Fibroblast of lung (primary cell): ENCODE measurements around the gene DDX27. TPM values are rescaled to one million over a fixed set of nuclear protein-coding genes. Genes with fewer than 3 reads are reported as not detected.

Experiments
- DNase-seq, 2 donors: peaks; one replicate each; pipeline versions ENCODE4 v3.0.0 to v3.0.0-alpha.2; 2010; ENCODE audit warnings: low read depth in 2 of 2
- H2AFZ ChIP-seq: 2 replicates; pipeline ENCODE4 v1.5.1; 2012; ENCODE audit warnings: low read length, control low read depth, inconsistent platforms
- H3K27ac ChIP-seq: 2 replicates; pipeline ENCODE4 v1.5.1; 2011; ENCODE audit warnings: low read length, control low read depth; ENCODE audit not compliant: insufficient read depth
- H3K27me3 ChIP-seq: 2 replicates; pipeline ENCODE4 v1.5.1; 2011; ENCODE audit warnings: mild to moderate bottlenecking, low read length; ENCODE audit not compliant: control insufficient read depth, insufficient read depth
- H3K36me3 ChIP-seq: 2 replicates; pipeline ENCODE4 v1.5.1; 2011; ENCODE audit warnings: low read length; ENCODE audit not compliant: control insufficient read depth, insufficient read depth
- H3K4me1 ChIP-seq: 2 replicates; pipeline ENCODE4 v1.5.1; 2011; ENCODE audit warnings: low read length; ENCODE audit not compliant: control insufficient read depth, insufficient read depth; ENCODE audit errors: extremely low read depth
- H3K4me2 ChIP-seq: 2 replicates; pipeline ENCODE4 v1.5.1; 2011; ENCODE audit warnings: low read length, control low read depth; ENCODE audit not compliant: insufficient read depth; ENCODE audit errors: extremely low read depth
- H3K4me3 ChIP-seq, 4 experiments: fragments of 200-600 bp in 1 of 4; sonication (generic) in 1 of 4; replicated peaks in 1 of 4; 2 replicates each; pipeline ENCODE4 v1.5.1; 2011 to 2016; ENCODE audit warnings: low read length in 4 of 4, low read depth in 3 of 4, mild to moderate bottlenecking in 3 of 4, control low read depth in 2 of 4, inconsistent platforms in 1 of 4, mixed read lengths in 1 of 4; ENCODE audit not compliant: insufficient read depth in 1 of 4; ENCODE audit errors: control extremely low read depth in 1 of 4
- H3K79me2 ChIP-seq: 2 replicates; pipeline ENCODE4 v1.5.1; 2012; ENCODE audit warnings: mild to moderate bottlenecking, low read length, inconsistent platforms; ENCODE audit not compliant: control insufficient read depth, insufficient read depth
- H3K9ac ChIP-seq: 2 replicates; pipeline ENCODE4 v1.5.1; 2011; ENCODE audit warnings: mild to moderate bottlenecking, low read length, control low read depth; ENCODE audit not compliant: insufficient read depth
- H3K9me3 ChIP-seq: 2 replicates; pipeline ENCODE4 v1.5.1; 2012; ENCODE audit warnings: low read depth, low read length; ENCODE audit not compliant: control insufficient read depth, insufficient read depth
- H4K20me1 ChIP-seq: 2 replicates; pipeline ENCODE4 v1.5.1; 2011; ENCODE audit warnings: low read length; ENCODE audit not compliant: control insufficient read depth, insufficient read depth; ENCODE audit errors: extremely low read depth
- EZH2 ChIP-seq: IDR thresholded peaks from 2 replicates; pipeline ENCODE4 v1.5.1; 2012; ENCODE audit warnings: low read length, control low read depth, mild to moderate bottlenecking; ENCODE audit errors: missing control alignments
- polyA plus RNA-seq, 2 donors: library from polyadenylated mRNA; depleted of rRNA in 1 of 2; stranded (reverse) in 1 of 2; unstranded in 1 of 2; fragments of >200 nt; gene quantifications; 2 replicates each; pipeline ENCODE4 v1.2.1, GENCODE V29; 2011 to 2012; ENCODE audit warnings: missing spikeins in 1 of 2
- total RNA-seq: library from RNA; depleted of rRNA; stranded (reverse); fragments of >200 nt; gene quantifications from 2 replicates; pipeline ENCODE4 v1.2.1, GENCODE V29; 2014
- TF ChIP-seq, protein P1 (sequence below), 2 donors: IDR thresholded peaks in 1 of 2; conservative IDR thresholded peaks in 1 of 2; 1 replicate in 1 of 2; 2 replicates in 1 of 2; pipeline ENCODE4 v1.5.1; 2011 to 2012; ENCODE audit warnings: low read length in 2 of 2, control low read depth in 1 of 2, inconsistent platforms in 1 of 2, low read depth in 1 of 2, mild to moderate bottlenecking in 1 of 2

The DDX27 gene
- total and polyA plus RNA-seq, 2 donors (not counting 1 experiment from before 2014, with no cell fraction given) = 24.7 to 32.5 TPM

DNA sequence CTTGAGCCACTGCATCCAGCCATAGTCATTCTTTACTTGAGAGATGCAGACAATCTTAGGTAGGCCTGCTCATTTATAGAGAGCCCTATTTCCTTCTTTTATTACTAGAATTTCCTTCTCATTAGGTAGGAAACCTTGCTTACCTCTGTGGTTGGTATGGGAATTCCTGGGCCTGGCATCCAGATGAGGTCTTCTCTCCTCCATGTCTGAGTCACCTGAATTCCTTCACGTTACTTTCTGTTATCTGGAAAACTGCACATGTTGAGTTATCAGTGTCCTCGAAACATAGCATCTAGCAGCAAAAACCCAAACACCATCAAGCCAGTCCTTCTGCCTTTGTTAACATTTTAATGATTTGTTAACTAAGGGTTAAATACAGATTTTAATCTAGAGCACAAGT is 56.4 kb downstream of the DDX27 start:
- Histone ChIP-seq H2AFZ (no peak overlapping the region), H3K27me3 (no peaks in the 10 kb centered on the region), H3K79me2 (peaks cover 73% of the 10 kb centered on the region), H3K9me3 (peaks cover 3% of the 10 kb centered on the region), H3K36me3 (peaks cover 19% of the 10 kb centered on the region), H3K4me1 (peaks cover 3% of the 10 kb centered on the region), H4K20me1 (peaks cover 4% of the 10 kb centered on the region), H3K4me3 (peak overlapping the region in 2 of 4 experiments; percentile 82 to 100), H3K27ac (peak overlapping the region; percentile 0), H3K9ac (no peak overlapping the region), H3K4me2 (peak overlapping the region; percentile 92)
- peak in 1 of 2 donors; percentile 52 for DNase-seq
- no peak for TF ChIP-seq EZH2
- TF ChIP-seq, protein P1, sequence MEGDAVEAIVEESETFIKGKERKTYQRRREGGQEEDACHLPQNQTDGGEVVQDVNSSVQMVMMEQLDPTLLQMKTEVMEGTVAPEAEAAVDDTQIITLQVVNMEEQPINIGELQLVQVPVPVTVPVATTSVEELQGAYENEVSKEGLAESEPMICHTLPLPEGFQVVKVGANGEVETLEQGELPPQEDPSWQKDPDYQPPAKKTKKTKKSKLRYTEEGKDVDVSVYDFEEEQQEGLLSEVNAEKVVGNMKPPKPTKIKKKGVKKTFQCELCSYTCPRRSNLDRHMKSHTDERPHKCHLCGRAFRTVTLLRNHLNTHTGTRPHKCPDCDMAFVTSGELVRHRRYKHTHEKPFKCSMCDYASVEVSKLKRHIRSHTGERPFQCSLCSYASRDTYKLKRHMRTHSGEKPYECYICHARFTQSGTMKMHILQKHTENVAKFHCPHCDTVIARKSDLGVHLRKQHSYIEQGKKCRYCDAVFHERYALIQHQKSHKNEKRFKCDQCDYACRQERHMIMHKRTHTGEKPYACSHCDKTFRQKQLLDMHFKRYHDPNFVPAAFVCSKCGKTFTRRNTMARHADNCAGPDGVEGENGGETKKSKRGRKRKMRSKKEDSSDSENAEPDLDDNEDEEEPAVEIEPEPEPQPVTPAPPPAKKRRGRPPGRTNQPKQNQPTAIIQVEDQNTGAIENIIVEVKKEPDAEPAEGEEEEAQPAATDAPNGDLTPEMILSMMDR (conservative IDR thresholded peaks at IDR 0.05 in 1 of 2, IDR thresholded peaks at IDR 0.05 in 1 of 2; ENCODE audit: low read depth in 1 of 2, low read length in 2 of 2) = no peak

DNA sequence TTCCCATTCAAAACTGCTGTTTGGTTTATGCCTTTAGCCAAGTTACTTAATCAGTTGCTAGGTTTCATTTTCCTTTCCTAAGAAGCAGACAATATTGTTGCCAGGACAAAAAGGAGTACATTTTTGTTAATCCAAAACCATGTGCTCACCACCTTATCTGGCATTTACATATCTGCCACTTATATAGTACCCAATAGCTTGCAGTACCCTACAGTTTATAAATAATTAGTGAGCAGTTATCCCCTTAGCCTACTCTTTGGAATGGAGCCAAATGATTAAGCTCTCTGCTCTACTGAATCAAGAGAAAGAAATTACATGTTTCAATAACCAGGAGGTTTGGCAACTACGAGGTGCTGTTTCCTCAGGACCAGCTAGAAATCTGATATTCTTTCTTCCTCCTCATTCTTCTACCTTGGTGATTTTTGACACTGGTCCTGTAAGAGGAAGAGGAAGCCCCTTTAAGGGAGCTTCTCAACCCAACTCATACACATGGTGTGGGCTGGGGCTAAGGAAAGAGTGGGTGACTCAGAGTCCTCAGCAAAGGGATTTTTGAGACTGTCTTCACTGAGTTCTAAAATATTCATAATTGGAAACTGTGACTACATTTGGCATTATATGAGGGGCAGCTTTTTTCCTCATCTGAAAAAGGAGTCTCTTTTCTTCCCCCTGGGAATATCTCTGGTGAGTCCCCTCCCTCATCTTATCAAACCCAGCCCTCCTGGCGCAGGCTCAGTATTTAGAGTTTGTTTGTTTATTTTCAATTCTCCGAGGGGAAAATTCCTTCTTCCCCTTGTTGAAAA is 57.1 kb downstream of the DDX27 start:
- peak; percentile 66 to 78 for DNase-seq
- Histone ChIP-seq H4K20me1 (peaks cover 9% of the 10 kb centered on the region), H3K4me1 (peaks cover 3% of the 10 kb centered on the region), H3K79me2 (peaks cover 73% of the 10 kb centered on the region), H2AFZ (no peak overlapping the region), H3K4me2 (peak overlapping the region; percentile 92), H3K27me3 (no peaks in the 10 kb centered on the region), H3K27ac (peak overlapping the region; percentile 88), H3K9me3 (peaks cover 9% of the 10 kb centered on the region), H3K9ac (no peak overlapping the region), H3K36me3 (peaks cover 21% of the 10 kb centered on the region), H3K4me3 (peak overlapping the region; percentile 64 to 100 (median 84))
- TF ChIP-seq, protein P1 (conservative IDR thresholded peaks at IDR 0.05 in 1 of 2, IDR thresholded peaks at IDR 0.05 in 1 of 2; ENCODE audit: low read depth in 1 of 2, low read length in 2 of 2) = no peak
- TF ChIP-seq EZH2 = no peak

DNA sequence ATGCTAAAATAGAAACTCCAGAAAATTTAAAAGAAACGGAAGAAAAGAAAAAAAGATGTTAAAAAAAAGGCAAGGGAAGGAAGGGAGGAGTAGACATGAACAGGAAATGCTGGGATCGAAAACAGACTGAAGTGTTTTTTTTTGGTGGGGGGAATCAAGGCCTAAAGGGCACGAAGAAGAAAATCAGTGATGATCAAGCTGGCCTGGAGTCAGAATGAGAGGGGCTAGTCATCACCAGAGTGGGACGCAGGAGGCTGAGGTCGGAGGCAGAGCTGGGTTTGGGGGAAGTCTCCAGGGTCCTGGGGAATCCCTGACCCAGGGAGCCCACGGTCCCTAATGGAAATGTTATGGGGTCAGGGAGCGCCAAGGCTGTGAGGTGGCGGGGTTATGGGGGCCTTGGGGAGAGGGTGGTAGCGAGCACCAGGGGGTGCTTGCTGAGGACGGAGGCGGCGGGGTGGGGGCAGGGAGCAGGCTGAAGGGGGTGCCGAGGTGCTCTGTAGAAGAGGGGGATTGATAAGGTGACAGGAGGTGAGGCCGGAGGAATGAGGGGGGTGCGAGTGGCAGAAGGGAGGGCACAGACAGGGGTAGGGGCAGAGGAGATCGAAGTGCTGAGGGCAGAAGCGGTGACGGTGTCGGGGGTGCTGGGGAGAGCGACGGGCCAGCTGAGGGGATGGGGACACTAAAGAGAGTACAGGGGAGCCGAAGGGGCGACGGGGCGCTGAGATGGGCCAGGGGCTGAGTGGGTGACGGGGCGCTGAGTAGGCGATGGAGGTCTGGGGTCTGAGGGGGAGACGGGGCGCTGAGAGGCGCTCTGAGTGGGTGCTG is 58.0 kb downstream of the DDX27 start:
- Histone ChIP-seq H3K9me3 (peaks cover 9% of the 10 kb centered on the region), H4K20me1 (peaks cover 9% of the 10 kb centered on the region), H3K27ac (peak overlapping the region; percentile 88), H3K27me3 (no peaks in the 10 kb centered on the region), H3K36me3 (peaks cover 23% of the 10 kb centered on the region), H3K4me3 (peak overlapping the region; percentile 64 to 100 (median 84)), H3K4me1 (peaks cover 3% of the 10 kb centered on the region), H3K9ac (peak overlapping the region; percentile 81), H3K4me2 (peak overlapping the region; percentile 92), H2AFZ (no peak overlapping the region), H3K79me2 (peaks cover 77% of the 10 kb centered on the region)
- TF ChIP-seq EZH2 = no peak
- TF ChIP-seq, protein P1 (conservative IDR thresholded peaks at IDR 0.05 in 1 of 2, IDR thresholded peaks at IDR 0.05 in 1 of 2; ENCODE audit: low read depth in 1 of 2, low read length in 2 of 2) = no peak
- no peak for DNase-seq
